LNCAP (cell line): ENCODE data around the gene USP47.

ENCODE experiments used
- CTCF ChIP-seq: fragments of 450-650 bp; IDR thresholded peaks from 2 replicates; pipeline ENCODE4 v1.5.1; 2017; ENCODE audit warnings: mild to moderate bottlenecking

Gene USP47

GRCh38 chr11:11931461-11932055 is 89.8 kb downstream of the USP47 start:
- TF ChIP-seq CTCF: peak; percentile 65

GRCh38 chr11:11935536-11935935 is 93.8 kb downstream of the USP47 start:
- TF ChIP-seq CTCF: no peak

- no peak for TF ChIP-seq CTCF
Measured at GRCh38 chr11:11937433-11937832, 95.7 kb downstream of the USP47 start.

GRCh38 chr11:11937957-11938356 is 96.2 kb downstream of the USP47 start:
- TF ChIP-seq CTCF: no peak

- TF ChIP-seq CTCF: no peak
Measured at GRCh38 chr11:11940551-11940950, 98.8 kb downstream of the USP47 start.

GRCh38 chr11:11942668-11943067 is 100.9 kb downstream of the USP47 start:
- TF ChIP-seq CTCF: no peak

GRCh38 chr11:11944444-11944843 is 102.7 kb downstream of the USP47 start:
- TF ChIP-seq CTCF: no peak

- no peak for TF ChIP-seq CTCF
Measured at GRCh38 chr11:11946180-11946579, 104.4 kb downstream of the USP47 start.
